PFSK-1 (cell line): ENCODE measurements around the gene OR5AU1.

ENCODE experiments used
- FOXP2 ChIP-seq: optimal IDR thresholded peaks from 2 replicates; pipeline ENCODE3; 2011; ENCODE audit warnings: borderline replicate concordance, control low read depth, inconsistent platforms; ENCODE audit not compliant: insufficient read depth; ENCODE audit errors: extremely low read length, extremely low read depth
- POLR2AphosphoS5 ChIP-seq: IDR thresholded peaks from 2 replicates; pipeline ENCODE4 v1.6.1; 2012; ENCODE audit warnings: low read depth, mild to moderate bottlenecking, control low read depth, low read length, moderate library complexity
- REST ChIP-seq, 2 experiments: IDR thresholded peaks; 2 replicates each; pipeline versions ENCODE4 v1.6.1 to v1.8.0; 2011 to 2012; ENCODE audit warnings: low read depth in 2 of 2, low read length in 2 of 2, control low read depth in 1 of 2, inconsistent platforms in 1 of 2, mild to moderate bottlenecking in 1 of 2, moderate library complexity in 1 of 2; ENCODE audit not compliant: insufficient read depth in 1 of 2
- SIN3A ChIP-seq: IDR thresholded peaks from 2 replicates; pipeline ENCODE4 v1.6.1; 2012; ENCODE audit warnings: mild to moderate bottlenecking, low read length, moderate library complexity, borderline replicate concordance; ENCODE audit not compliant: insufficient read depth
- TAF1 ChIP-seq: IDR thresholded peaks from 2 replicates; pipeline ENCODE4 v1.6.1; 2012; ENCODE audit warnings: low read length, control low read depth, borderline replicate concordance; ENCODE audit not compliant: insufficient read depth

- TF ChIP-seq POLR2AphosphoS5 = no peak
- TF ChIP-seq REST (IDR thresholded peaks at IDR 0.05; ENCODE audit: insufficient read depth in 1 of 2, low read depth in 2 of 2, low read length in 2 of 2) = no peak
- no peak for TF ChIP-seq SIN3A
- no peak for TF ChIP-seq TAF1
- TF ChIP-seq FOXP2 = no peak
Measured at GRCh38 chr14:21107283-21107800, 48.5 kb downstream of the OR5AU1 start.
